Endodermal cell (in vitro differentiated cells): ENCODE results near the gene ROS1. TPM values are rescaled to one million over a fixed set of nuclear protein-coding genes. Genes with fewer than 3 reads are reported as not detected.

ENCODE experiments used
- DNase-seq: peaks from one replicate; pipeline ENCODE4 v3.0.0-alpha.2; 2017
- H3K27ac ChIP-seq: 2 replicates; pipeline ENCODE4 v1.5.1; 2013; ENCODE audit warnings: mild to moderate bottlenecking, low read depth, low read length, moderate library complexity
- H3K27me3 ChIP-seq: 2 replicates; pipeline ENCODE4 v1.6.1; 2013; ENCODE audit warnings: mild to moderate bottlenecking, low read length, moderate library complexity; ENCODE audit not compliant: insufficient read depth, control insufficient read depth, poor library complexity, severe bottlenecking
- H3K36me3 ChIP-seq: 2 replicates; pipeline ENCODE4 v1.7.0; 2013; ENCODE audit warnings: mild to moderate bottlenecking, low read length, moderate library complexity; ENCODE audit not compliant: control insufficient read depth, insufficient read depth
- H3K4me1 ChIP-seq: one replicate; pipeline ENCODE4 v1.7.0; 2013; ENCODE audit warnings: low read length; ENCODE audit not compliant: control insufficient read depth, insufficient read depth
- H3K4me3 ChIP-seq: 2 replicates; pipeline ENCODE4 v1.5.1; 2013; ENCODE audit warnings: mild to moderate bottlenecking, low read length, moderate library complexity
- H3K9ac ChIP-seq: 2 replicates; pipeline ENCODE4 v1.6.1; 2013; ENCODE audit warnings: mild to moderate bottlenecking, low read length, moderate library complexity; ENCODE audit not compliant: poor library complexity, severe bottlenecking; ENCODE audit errors: extremely low read depth
- H3K9me3 ChIP-seq: 2 replicates; pipeline ENCODE4 v1.6.1; 2013; ENCODE audit warnings: mild to moderate bottlenecking, low read length, moderate library complexity; ENCODE audit not compliant: control insufficient read depth
- H3K27ac Mint-ChIP-seq: 2 replicates; pipeline ENCODE4 v1.8.0; 2020; ENCODE audit warnings: mixed read lengths
- H3K27me3 Mint-ChIP-seq: 2 replicates; pipeline ENCODE4 v1.8.0; 2021; ENCODE audit warnings: mild to moderate bottlenecking, mixed read lengths; ENCODE audit not compliant: insufficient read depth
- H3K36me3 Mint-ChIP-seq: 2 replicates; pipeline ENCODE4 v1.8.0; 2020; ENCODE audit warnings: low read depth, mixed read lengths
- H3K4me1 Mint-ChIP-seq: 2 replicates; pipeline ENCODE4 v1.8.0; 2020; ENCODE audit warnings: mixed read lengths
- H3K4me3 Mint-ChIP-seq: 2 replicates; pipeline ENCODE4 v1.8.0; 2020; ENCODE audit warnings: mild to moderate bottlenecking, moderate library complexity, mixed read lengths
- H3K9me3 Mint-ChIP-seq: 2 replicates; pipeline ENCODE4 v1.8.0; 2020; ENCODE audit warnings: mild to moderate bottlenecking, mixed read lengths
- CTCF ChIP-seq: fragments of 200-600 bp; sonication (generic); conservative IDR thresholded peaks from 2 replicates; pipeline ENCODE4 v1.5.0; 2021; ENCODE audit warnings: antibody characterized with exemption, mild to moderate bottlenecking
- WGBS, 2 experiments: methylation state at CpG; one replicate each; pipeline versions ENCODE4 v1.1.5 to v1.1.7; 2013; ENCODE audit warnings: missing lambda C conversion rate in 2 of 2, mixed read lengths in 1 of 2; ENCODE audit not compliant: insufficient coverage in 1 of 2, insufficient read length in 1 of 2; 5-methylcytosine and 5-hydroxymethylcytosine counted together
- total RNA-seq, 2 donors: library from RNA; stranded (reverse); fragmentation: NEBNext Ultra II Directional in 1 of 2; extraction: Animal tissue kit (Norgen Biotek cat#: 25700) in 1 of 2; gene quantifications; 2 replicates in 1 of 2; 3 replicates in 1 of 2; pipeline ENCODE4 v1.2.1, GENCODE V29; 2021

The ROS1 gene
- total RNA-seq, 2 donors from 2014 or later = not detected

- Histone ChIP-seq H3K4me3 (no peak overlapping the region), H3K4me1 (no peaks in the 10 kb centered on the region), H3K36me3 (no peaks in the 10 kb centered on the region), H3K9me3 (no peaks in the 10 kb centered on the region), H3K9ac (no peak overlapping the region), H3K27me3 (no peaks in the 10 kb centered on the region), H3K27ac (no peak overlapping the region)
- Mint-ChIP-seq H3K4me1 (no peaks in the 10 kb centered on the region), H3K27ac (no peak overlapping the region), H3K27me3 (peaks cover 5% of the 10 kb centered on the region), H3K36me3 (no peaks in the 10 kb centered on the region), H3K4me3 (no peak overlapping the region), H3K9me3 (no peaks in the 10 kb centered on the region)
- 94 to 100% methylated on average over 1 to 3 of the region's 3 CpGs for WGBS, 2 experiments
- TF ChIP-seq CTCF = no peak
- DNase-seq = no peak
Observed at GRCh38 chr6:117391874-117392583, 33.7 kb downstream of the ROS1 start.

- H3K4me1 Mint-ChIP-seq = no peaks in the 10 kb centered on the region
Observed at GRCh38 chr6:117389227-117390057, 36.3 kb downstream of the ROS1 start.

More at GRCh38 chr6:117389227-117390057, 36.3 kb downstream of the ROS1 start:
- TF ChIP-seq CTCF = no peak
- Histone ChIP-seq H3K4me1 (no peaks in the 10 kb centered on the region), H3K27me3 (no peaks in the 10 kb centered on the region), H3K4me3 (no peak overlapping the region), H3K9me3 (no peaks in the 10 kb centered on the region), H3K9ac (no peak overlapping the region), H3K27ac (no peak overlapping the region), H3K36me3 (no peaks in the 10 kb centered on the region)
- DNase-seq = no peak
- Mint-ChIP-seq H3K27me3 (peaks cover 5% of the 10 kb centered on the region), H3K36me3 (no peaks in the 10 kb centered on the region), H3K9me3 (no peaks in the 10 kb centered on the region), H3K27ac (no peak overlapping the region), H3K4me3 (no peak overlapping the region)
- WGBS, 2 experiments = 94 to 95% methylated on average over 7 to 11 of the region's 11 CpGs
